ENCODE measurements around the gene GREB1. TPM values are rescaled to one million over a fixed set of nuclear protein-coding genes. Genes with fewer than 3 reads are reported as not detected.

Gene GREB1
- total and polyA plus RNA-seq, 2 donors (not counting 1 experiment from before 2014, with no cell fraction given) = 0.04 to 0.39 TPM

DNA sequence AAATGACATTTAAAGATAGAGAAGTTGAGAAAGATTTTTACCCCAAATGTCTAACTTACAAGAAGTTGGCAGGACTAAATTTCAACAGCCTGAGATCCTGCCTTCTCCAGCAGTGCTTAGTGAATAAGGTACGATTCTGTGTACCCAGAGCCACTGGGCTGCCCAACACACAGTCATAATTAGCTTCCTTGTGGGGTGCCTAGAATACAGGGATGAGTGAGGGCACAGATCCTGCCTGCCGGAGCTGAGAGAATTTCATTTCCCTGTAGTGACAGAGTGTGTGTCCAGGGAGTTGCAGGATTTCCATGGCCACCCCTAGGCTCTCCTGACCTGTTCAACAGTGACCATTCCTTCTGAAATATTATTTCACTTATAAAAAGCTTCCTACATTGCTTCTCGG is 27.0 kb downstream of the GREB1 start:
- intact Hi-C loops (cut with micrococcal nuclease) = no loop called here
- POLR2A ChIA-PET = no interaction called here
- no peaks in the 10 kb centered on the region for H3K9me3 ChIP-seq (ENCODE audit: control extremely low read depth in 1 of 3, control insufficient read depth in 2 of 3, insufficient read depth in 1 of 3, low read length in 2 of 3)
- no peak overlapping the region for H3K9ac ChIP-seq (ENCODE audit: low read length)
- CTCF ChIA-PET = no interaction called here
- H3K4me3 ChIP-seq (ENCODE audit: control extremely low read depth in 1 of 5, extremely low read depth in 1 of 5, insufficient read depth in 1 of 5, low read depth in 2 of 5, low read length in 4 of 5) = no peak overlapping the region
- H3K4me3 Mint-ChIP-seq = no peak overlapping the region
- TF ChIP-seq EZH2 (IDR thresholded peaks at IDR 0.05; ENCODE audit: borderline replicate concordance, insufficient read depth, low read depth, low read length, poor library complexity, severe bottlenecking) = no peak
- H3K4me1 Mint-ChIP-seq = no peaks in the 10 kb centered on the region
- H3K9me3 Mint-ChIP-seq (ENCODE audit: insufficient read depth) = no peaks in the 10 kb centered on the region
- no peak overlapping the region for H3K27ac ChIP-seq (ENCODE audit: low read length in 2 of 2)
- H3K4me2 ChIP-seq (replicated peaks; ENCODE audit: low read depth, low read length, poor library complexity, severe bottlenecking) = no peak overlapping the region
- no peak for DNase-seq
- no peaks in the 10 kb centered on the region for H3K4me1 ChIP-seq (ENCODE audit: control insufficient read depth in 2 of 2, insufficient read depth in 2 of 2, low read length in 2 of 2)
- no peak overlapping the region for H3K27ac Mint-ChIP-seq
- no peak for ATAC-seq (ENCODE audit: low read depth)
- no peaks in the 10 kb centered on the region for H4K20me1 ChIP-seq (ENCODE audit: control insufficient read depth, insufficient read depth, low read length, poor library complexity, severe bottlenecking)
- WGBS (ENCODE audit: insufficient coverage) = 70% methylated on average over 2 of the region's 3 CpGs
- no peaks in the 10 kb centered on the region for H3K36me3 ChIP-seq (replicated peaks in 1 of 2; ENCODE audit: control extremely low read depth in 1 of 2, control insufficient read depth in 1 of 2, extremely low read depth in 1 of 2, insufficient read depth in 2 of 2, low read length in 1 of 2)
- H3K27me3 ChIP-seq (replicated peaks in 1 of 4; ENCODE audit: control extremely low read depth in 1 of 4, control insufficient read depth in 3 of 4, insufficient read depth in 4 of 4, low read length in 3 of 4) = peaks cover 0 to 6% (median 3%) of the 10 kb centered on the region in 4 experiments
- H3K27me3 Mint-ChIP-seq = peaks cover 26% of the 10 kb centered on the region
- no peaks in the 10 kb centered on the region for H3K79me2 ChIP-seq (ENCODE audit: control insufficient read depth, insufficient read depth, low read length)
- H2AFZ ChIP-seq (ENCODE audit: insufficient read depth, low read depth, low read length, poor library complexity, severe bottlenecking) = no peak overlapping the region

DNA sequence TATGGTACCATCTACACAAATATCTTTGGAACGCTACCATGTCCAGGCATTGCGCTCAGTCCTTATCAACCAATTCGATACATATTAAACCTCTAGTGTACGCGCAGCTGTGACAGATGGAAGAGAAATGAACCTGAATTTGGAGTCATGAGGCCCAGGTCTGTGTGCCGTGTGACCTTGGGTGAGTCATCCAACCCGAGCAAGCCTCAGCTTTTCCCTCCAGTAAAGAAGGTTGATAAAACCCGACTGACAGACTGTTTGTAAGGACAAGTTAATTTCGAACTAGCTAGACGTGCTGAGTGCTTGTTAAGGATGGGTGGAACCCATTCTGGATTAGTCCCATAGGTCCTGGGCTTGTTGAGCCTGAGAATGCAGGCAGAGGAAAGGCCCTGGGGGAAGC is 28.2 kb downstream of the GREB1 start:
- POLR2A ChIA-PET = no interaction called here
- H3K4me3 ChIP-seq (ENCODE audit: control extremely low read depth in 1 of 5, extremely low read depth in 1 of 5, insufficient read depth in 1 of 5, low read depth in 2 of 5, low read length in 4 of 5) = no peak overlapping the region
- peaks cover 0 to 6% (median 3%) of the 10 kb centered on the region in 4 experiments for H3K27me3 ChIP-seq (replicated peaks in 1 of 4; ENCODE audit: control extremely low read depth in 1 of 4, control insufficient read depth in 3 of 4, insufficient read depth in 4 of 4, low read length in 3 of 4)
- H3K9me3 ChIP-seq (ENCODE audit: control extremely low read depth in 1 of 3, control insufficient read depth in 2 of 3, insufficient read depth in 1 of 3, low read length in 2 of 3) = no peaks in the 10 kb centered on the region
- DNase-seq (no peak), ATAC-seq (ENCODE audit: low read depth) (no peak)
- Mint-ChIP-seq H3K27me3 (peaks cover 24% of the 10 kb centered on the region), H3K9me3 (ENCODE audit: insufficient read depth) (no peaks in the 10 kb centered on the region), H3K4me3 (no peak overlapping the region), H3K4me1 (no peaks in the 10 kb centered on the region), H3K27ac (no peak overlapping the region)
- TF ChIP-seq EZH2 (IDR thresholded peaks at IDR 0.05; ENCODE audit: borderline replicate concordance, insufficient read depth, low read depth, low read length, poor library complexity, severe bottlenecking) = no peak
- TF ChIP-seq, protein P1, sequence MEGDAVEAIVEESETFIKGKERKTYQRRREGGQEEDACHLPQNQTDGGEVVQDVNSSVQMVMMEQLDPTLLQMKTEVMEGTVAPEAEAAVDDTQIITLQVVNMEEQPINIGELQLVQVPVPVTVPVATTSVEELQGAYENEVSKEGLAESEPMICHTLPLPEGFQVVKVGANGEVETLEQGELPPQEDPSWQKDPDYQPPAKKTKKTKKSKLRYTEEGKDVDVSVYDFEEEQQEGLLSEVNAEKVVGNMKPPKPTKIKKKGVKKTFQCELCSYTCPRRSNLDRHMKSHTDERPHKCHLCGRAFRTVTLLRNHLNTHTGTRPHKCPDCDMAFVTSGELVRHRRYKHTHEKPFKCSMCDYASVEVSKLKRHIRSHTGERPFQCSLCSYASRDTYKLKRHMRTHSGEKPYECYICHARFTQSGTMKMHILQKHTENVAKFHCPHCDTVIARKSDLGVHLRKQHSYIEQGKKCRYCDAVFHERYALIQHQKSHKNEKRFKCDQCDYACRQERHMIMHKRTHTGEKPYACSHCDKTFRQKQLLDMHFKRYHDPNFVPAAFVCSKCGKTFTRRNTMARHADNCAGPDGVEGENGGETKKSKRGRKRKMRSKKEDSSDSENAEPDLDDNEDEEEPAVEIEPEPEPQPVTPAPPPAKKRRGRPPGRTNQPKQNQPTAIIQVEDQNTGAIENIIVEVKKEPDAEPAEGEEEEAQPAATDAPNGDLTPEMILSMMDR (IDR thresholded peaks at IDR 0.05) = no peak
- no peaks in the 10 kb centered on the region for H3K79me2 ChIP-seq (ENCODE audit: control insufficient read depth, insufficient read depth, low read length)
- H3K27ac ChIP-seq (ENCODE audit: low read length in 2 of 2) = no peak overlapping the region
- no peak overlapping the region for H3K9ac ChIP-seq (ENCODE audit: low read length)
- CTCF ChIA-PET = no interaction called here
- no peak overlapping the region for H3K4me2 ChIP-seq (replicated peaks; ENCODE audit: low read depth, low read length, poor library complexity, severe bottlenecking)
- H3K4me1 ChIP-seq (ENCODE audit: control insufficient read depth in 2 of 2, insufficient read depth in 2 of 2, low read length in 2 of 2) = no peaks in the 10 kb centered on the region
- WGBS (ENCODE audit: insufficient coverage) = 94% methylated on average over 4 of the region's 10 CpGs
- H3K36me3 ChIP-seq (replicated peaks in 1 of 2; ENCODE audit: control extremely low read depth in 1 of 2, control insufficient read depth in 1 of 2, extremely low read depth in 1 of 2, insufficient read depth in 2 of 2, low read length in 1 of 2) = no peaks in the 10 kb centered on the region
- no peak overlapping the region for H2AFZ ChIP-seq (ENCODE audit: insufficient read depth, low read depth, low read length, poor library complexity, severe bottlenecking)
- intact Hi-C loops (cut with micrococcal nuclease) = no loop called here
- H4K20me1 ChIP-seq (ENCODE audit: control insufficient read depth, insufficient read depth, low read length, poor library complexity, severe bottlenecking) = no peaks in the 10 kb centered on the region

All from B cell (primary cell).